H1 (cell line): Measurements from ENCODE around the gene SLC25A38. TPM values are rescaled to one million over a fixed set of nuclear protein-coding genes. Genes with fewer than 3 reads are reported as not detected.

Experiments
- CBX5 ChIP-seq: fragments of 300-800, 300-1000 bp; sonication (generic); IDR thresholded peaks from 2 replicates; pipeline ENCODE4 v1.7.1; 2016; ENCODE audit warnings: antibody characterized with exemption, low read length, low read depth
- NANOG ChIP-seq: IDR thresholded peaks from 2 replicates; pipeline ENCODE4 v1.6.1; 2011; ENCODE audit warnings: low read length, low read depth, mild to moderate bottlenecking, inconsistent platforms; ENCODE audit not compliant: insufficient read depth, poor library complexity, severe bottlenecking
- SUZ12 ChIP-seq: fragments of 200-600 bp; sonication (generic); IDR thresholded peaks from 2 replicates; pipeline ENCODE4 v1.6.1; 2012; ENCODE audit warnings: mild to moderate bottlenecking, inconsistent platforms, low read length, moderate library complexity, mixed read lengths
- polyA plus RNA-seq, 7 experiments: library from polyadenylated mRNA; depleted of rRNA in 3 of 7; stranded (reverse) in 5 of 7; unstranded in 2 of 7; fragments of >200 nt in 5 of 7; fragments of 200-250 nt in 2 of 7; gene quantifications; 1 replicate in 5 of 7; 2 replicates in 1 of 7; 4 replicates in 1 of 7; pipeline versions ENCODE4 v1.2.1 to v1.2.3, GENCODE V29; 2011 to 2013; ENCODE audit warnings: missing spikeins in 2 of 7, mixed read lengths in 2 of 7
- total RNA-seq: library from RNA; stranded (reverse); fragmentation: NEBNext Ultra II Directional; extraction: Animal tissue kit (Norgen Biotek cat#: 25700); gene quantifications from 2 replicates; pipeline ENCODE4 v1.2.1, GENCODE V29; 2021
- TF ChIP-seq, protein P1 (sequence below), 3 experiments: IDR thresholded peaks; 1 replicate in 2 of 3; 2 replicates in 1 of 3; pipeline versions ENCODE4 v1.5.1 to v1.6.1; 2011; ENCODE audit warnings: low read length in 3 of 3, mild to moderate bottlenecking in 3 of 3, inconsistent platforms in 2 of 3, low read depth in 1 of 3, moderate library complexity in 1 of 3; ENCODE audit not compliant: insufficient read depth in 1 of 3; ENCODE audit errors: control extremely low read depth in 1 of 3
- TF ChIP-seq, protein P2 (sequence below): IDR thresholded peaks from 2 replicates; pipeline ENCODE4 v1.6.1; 2011; ENCODE audit warnings: low read depth, mild to moderate bottlenecking, low read length; ENCODE audit not compliant: insufficient read depth

The SLC25A38 gene
- total and polyA plus RNA-seq, 2 of the 8 experiments (the other 6 are each of a cell fraction or from before 2014, with no cell fraction given), result 41.2 to 45.8 TPM

DNA sequence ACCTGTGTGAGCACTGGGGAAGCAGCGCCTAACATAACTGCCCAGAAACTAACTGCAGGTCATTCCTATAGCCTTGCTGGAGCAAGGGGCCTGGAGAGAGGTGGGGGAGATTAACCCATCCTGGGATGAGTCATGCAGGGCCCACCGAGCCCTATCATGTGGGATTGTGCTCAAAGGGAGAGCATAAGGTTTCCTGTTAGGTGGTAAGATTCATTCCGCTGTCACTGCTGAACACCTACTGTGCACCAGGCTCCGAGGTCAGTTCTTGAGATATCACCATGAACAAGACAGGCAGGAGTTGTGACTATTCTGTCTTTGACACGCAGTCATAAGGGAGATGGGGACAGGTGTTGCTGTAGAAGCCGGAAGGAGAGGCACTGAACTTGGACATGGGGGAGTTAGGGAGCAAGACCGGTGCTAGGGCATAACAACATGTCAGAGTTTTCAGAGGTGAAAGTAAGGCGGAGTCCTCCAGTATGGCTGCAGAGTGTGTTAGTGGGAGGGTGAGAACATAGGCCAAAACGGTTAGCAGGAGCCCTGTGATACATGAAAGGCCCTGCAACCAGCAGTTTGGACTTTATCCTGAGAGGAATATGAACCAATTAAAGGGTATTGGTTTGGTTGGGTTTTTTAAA, 2.4 kb downstream of the SLC25A38 start (continued):
- TF ChIP-seq, protein P1, sequence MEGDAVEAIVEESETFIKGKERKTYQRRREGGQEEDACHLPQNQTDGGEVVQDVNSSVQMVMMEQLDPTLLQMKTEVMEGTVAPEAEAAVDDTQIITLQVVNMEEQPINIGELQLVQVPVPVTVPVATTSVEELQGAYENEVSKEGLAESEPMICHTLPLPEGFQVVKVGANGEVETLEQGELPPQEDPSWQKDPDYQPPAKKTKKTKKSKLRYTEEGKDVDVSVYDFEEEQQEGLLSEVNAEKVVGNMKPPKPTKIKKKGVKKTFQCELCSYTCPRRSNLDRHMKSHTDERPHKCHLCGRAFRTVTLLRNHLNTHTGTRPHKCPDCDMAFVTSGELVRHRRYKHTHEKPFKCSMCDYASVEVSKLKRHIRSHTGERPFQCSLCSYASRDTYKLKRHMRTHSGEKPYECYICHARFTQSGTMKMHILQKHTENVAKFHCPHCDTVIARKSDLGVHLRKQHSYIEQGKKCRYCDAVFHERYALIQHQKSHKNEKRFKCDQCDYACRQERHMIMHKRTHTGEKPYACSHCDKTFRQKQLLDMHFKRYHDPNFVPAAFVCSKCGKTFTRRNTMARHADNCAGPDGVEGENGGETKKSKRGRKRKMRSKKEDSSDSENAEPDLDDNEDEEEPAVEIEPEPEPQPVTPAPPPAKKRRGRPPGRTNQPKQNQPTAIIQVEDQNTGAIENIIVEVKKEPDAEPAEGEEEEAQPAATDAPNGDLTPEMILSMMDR (IDR thresholded peaks at IDR 0.05; ENCODE audit: control extremely low read depth in 1 of 3, insufficient read depth in 1 of 3, low read depth in 1 of 3, low read length in 3 of 3), result no peak
- TF ChIP-seq CBX5, result no peak
- TF ChIP-seq, protein P2, sequence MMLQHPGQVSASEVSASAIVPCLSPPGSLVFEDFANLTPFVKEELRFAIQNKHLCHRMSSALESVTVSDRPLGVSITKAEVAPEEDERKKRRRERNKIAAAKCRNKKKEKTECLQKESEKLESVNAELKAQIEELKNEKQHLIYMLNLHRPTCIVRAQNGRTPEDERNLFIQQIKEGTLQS, result no peak
- no peak for TF ChIP-seq SUZ12
- TF ChIP-seq NANOG, result no peak
